ENCODE measurements around the gene KLHDC7A.

The KLHDC7A gene

DNA sequence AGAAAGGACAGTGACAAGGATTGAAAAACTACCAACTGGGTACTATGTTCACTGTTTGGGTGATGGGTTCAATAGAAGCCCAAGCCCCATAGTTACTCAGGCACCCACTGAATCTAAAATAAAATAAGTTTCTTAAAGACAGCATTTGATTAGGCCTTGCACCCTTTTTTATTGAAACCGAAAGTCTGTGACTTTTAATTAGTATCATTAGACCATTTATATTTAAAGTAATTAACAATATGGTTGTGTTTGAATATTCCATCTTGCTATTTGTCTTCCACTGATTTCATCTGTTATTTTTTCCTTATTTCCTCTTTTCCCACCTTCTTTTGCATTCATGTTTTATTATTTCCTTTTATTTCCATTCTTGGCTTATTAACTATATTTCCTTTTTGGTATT lies 27.4 kb downstream of the KLHDC7A start:
- no peak for DNase-seq (ENCODE audit: low read depth)

DNA sequence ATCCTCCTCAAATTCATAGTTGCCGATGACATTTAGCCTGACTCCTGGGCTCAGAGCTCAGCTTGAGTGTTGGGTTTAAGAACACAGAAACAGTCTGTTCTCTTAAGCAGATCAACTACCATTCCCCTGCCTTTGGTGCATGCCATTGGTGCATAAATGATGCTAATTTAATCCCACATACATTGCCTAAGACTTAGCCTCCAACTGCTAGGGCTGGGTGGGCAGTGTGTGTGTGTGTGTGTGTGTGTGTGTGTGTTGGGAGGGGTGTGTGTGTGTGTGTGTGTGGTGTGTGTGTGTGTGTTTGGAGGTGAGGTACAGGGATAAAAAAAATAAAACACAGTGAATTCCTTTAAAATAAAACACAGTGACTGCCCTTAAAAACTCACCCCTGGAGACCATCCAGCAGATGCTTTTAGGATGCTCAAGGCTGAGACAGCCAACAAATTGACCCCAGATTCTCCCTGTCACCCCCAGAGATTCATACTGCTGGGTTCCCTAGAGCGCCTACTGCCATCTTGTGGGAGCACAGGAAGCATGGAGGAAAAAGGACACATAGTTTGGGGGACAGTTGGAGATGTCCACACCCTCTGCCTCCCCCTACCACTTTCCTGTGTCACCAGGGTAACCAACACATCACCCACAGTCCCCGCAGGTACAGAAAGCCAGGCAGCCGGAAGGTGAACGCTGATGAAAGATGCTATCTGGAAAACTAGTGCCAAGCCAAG lies 30.6 kb downstream of the KLHDC7A start:
- no peak for DNase-seq (ENCODE audit: low read depth)

GRCh38 chr1:18511874-18512150 lies 31.1 kb downstream of the KLHDC7A start:
- no peak for DNase-seq (ENCODE audit: low read depth)

- DNase-seq (ENCODE audit: low read depth) = no peak
Observed at GRCh38 chr1:18512883-18513282, 32.2 kb downstream of the KLHDC7A start.

DNA sequence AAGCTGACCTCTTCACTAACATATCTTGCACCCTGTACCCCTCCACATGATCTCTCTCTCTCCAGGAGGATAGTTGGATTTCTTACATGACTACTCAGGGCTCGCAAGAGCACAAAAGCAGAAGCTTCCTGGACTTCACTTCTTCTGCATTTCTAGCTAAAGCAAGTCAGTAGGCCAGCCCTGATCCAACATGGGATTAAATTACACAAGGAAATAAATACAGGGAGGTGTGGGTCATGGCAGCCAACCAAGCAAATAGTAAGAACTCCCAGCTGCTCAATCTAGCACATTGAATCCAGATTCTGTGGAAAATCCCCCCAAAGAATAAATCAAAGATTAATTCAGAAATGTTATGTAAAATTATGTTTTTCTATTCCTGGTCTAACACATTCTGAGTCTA lies 33.3 kb downstream of the KLHDC7A start:
- no peak for DNase-seq (ENCODE audit: low read depth)

GRCh38 chr1:18515120-18515667 lies 34.5 kb downstream of the KLHDC7A start:
- no peak for DNase-seq (ENCODE audit: low read depth)

DNA sequence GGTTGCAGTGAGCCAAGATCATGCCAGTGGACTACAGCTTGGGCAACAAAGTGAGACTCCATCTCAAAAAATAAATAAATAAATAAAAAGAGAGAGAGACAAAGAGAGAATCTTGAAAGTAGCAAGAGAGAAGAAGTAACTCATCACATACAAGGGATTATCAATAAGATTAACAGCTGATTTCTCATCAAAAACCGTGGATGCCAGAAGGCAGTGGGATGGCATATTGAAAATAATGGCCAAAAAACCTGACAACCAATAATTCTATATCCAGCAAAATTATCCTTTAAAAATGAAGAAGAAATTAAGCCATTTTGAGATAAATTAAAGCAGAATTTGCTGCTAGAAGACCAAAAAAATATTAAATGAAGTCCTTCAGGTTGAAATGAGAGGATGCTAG lies 35.7 kb downstream of the KLHDC7A start:
- DNase-seq (ENCODE audit: low read depth) = no peak

DNA sequence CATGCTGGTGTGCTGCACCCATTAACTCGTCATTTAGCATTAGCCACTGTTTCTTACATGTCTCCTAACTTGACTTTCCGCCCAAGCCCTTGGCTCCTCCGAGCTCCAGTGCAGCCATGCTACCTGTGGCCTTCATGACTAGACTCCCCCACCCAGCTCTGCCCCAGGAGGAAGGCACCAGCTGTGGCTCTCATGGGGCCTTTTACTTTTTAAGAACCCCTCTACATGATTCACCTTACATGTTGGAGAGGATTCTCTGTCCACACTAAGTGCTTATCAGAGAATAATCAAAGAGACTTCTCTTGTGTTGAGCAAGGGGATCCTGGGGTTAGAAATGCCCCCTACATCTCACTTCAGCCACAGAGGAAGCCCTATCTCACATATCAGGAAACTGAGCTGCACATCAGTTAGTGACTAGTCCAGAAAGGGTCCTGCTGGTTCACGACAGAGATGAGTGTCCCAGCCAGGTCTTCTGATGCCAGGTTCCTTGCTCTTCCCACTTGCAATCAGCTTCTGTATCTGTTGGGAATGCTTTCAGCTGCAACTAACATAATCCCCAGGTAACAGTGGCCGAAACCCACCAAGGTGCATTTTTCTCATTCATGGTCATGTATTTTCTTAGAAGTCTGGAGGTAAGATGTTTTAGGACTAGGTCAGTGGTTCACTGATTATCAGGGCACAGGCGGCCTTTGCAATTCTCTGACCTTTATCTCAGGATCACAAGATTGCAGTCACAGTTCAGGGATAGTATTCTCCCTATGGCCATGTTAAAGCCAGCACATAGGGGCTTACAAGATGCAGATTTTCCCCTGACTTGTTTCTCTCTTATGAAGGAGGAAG lies 45.9 kb downstream of the KLHDC7A start:
- no peak for DNase-seq (ENCODE audit: low read depth)

DNA sequence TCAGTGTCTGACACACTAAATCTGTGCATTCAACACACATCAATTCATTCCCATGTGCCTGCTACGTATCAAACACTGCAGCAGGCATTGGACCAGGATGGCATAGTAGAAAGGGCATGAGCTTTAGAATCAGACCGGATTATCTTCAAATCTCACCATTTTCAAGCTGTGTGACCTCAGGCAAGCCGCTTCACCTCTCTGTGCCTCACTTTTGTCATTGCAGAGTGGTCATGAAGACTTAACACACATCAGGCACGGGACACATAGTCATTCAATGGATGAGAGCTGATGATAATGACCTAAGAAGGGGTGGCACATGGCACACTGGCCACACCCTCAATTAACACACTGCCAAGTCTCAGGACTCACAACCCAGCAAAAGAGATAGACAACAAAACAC lies 46.8 kb downstream of the KLHDC7A start:
- no peak for DNase-seq (ENCODE audit: low read depth)

DNA sequence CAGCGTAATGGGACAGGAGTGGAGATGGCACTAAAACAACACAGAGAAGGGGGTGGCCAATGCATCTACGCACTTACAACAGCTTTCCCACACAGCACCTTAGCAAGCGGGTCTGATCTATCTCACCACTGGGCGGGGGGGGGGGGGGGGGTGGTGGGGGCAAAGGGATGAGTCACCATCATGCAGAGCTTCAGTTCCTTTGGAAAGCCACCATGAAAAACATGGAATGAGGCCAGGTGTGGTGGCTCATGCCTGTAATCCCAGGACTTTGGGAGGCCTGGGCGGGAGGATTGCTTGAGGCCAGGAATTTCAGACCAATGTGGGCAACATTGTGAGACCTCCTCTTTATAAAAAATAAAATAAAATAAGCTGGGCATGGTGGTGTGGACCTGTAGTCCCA lies 47.2 kb downstream of the KLHDC7A start:
- DNase-seq (ENCODE audit: low read depth) = no peak

GRCh38 chr1:18528616-18529015 lies 47.9 kb downstream of the KLHDC7A start:
- no peak for DNase-seq (ENCODE audit: low read depth)

DNA sequence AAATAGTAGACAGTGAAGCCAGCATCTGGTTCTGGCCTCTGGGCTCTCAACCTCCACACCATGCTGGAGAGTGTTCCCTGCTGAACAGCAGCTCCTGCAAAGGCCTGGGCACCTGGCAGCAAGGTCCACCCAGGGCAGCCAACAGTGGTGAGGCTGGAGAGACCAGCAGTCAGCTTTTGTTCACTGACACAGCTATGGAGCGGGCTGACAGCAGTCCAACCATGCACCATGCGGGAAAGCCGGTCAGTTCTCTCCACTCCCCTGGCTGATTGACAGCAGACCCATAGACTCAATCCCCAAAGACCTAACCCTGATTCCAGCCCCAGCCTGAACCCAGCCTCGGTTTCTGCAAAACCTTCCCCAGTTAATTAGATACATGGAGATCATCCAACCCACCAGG lies 49.0 kb downstream of the KLHDC7A start:
- no peak for DNase-seq (ENCODE audit: low read depth)

- DNase-seq (ENCODE audit: low read depth) = no peak
Observed at GRCh38 chr1:18530587-18531502, 50.1 kb downstream of the KLHDC7A start.

GRCh38 chr1:18531503-18531845 lies 50.7 kb downstream of the KLHDC7A start:
- no peak for DNase-seq (ENCODE audit: low read depth)

DNA sequence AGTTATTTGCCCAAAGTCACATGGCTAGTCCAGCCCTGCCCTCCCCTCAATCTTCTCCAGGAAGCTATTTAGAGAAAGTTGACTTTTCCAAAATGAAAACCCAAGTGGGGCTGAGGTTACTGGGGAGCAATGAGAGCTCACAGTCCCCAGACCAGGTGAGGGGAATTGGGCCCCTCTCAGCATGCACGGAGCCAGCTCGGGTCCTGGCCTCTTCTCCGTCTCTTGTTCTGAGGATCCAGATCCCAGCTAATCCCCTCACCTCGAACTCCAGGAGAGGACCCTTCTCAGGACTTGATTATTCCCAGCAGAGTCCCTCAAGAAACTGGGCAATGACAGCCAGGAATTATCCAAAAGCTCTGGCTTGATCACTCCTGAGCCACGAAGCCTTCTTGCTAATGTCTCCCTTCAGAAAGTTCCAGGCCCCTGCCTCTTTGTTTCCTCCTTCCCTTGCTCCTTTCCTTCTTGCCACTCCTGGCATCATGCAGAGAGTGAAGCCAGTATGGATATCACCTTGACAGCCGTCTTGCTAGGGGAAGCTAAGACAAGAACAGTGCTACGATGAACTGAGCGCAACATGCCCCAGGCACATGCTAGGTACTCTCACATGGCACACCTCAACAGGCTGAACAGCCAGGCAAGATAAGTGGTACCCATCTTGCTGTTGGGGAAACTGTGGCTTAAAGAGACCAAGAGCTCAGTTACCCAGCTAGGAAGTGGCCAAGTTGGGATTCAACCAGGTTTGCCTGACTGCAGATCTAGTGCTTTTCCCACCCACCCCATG lies 51.9 kb downstream of the KLHDC7A start:
- DNase-seq (ENCODE audit: low read depth) = no peak

- no peak for DNase-seq (ENCODE audit: low read depth)
Observed at GRCh38 chr1:18533259-18533658, 52.5 kb downstream of the KLHDC7A start.

DNA sequence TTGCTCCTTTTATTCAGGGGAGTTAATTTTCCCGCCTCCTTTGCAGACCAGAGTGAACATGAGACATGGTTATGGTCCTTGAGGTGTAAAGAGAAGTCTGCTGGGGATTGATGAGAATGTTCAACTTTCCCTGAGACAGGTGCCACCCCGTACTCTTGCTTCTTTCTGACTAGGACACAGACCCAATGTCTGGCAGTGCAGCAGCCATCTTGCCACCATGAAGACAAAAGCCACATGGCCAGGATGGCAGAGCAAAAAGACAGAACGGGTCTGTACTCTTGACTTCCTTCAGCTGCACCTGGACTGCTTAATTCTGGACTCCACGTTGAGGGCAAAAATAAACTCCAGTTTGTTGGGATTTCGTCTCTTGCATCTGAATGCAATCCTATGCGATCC lies 54.1 kb downstream of the KLHDC7A start:
- no peak for DNase-seq (ENCODE audit: low read depth)

Data from stimulated activated CD8-positive, alpha-beta memory T cell treated with anti-CD3 and anti-CD28 coated beads, Interleukin-15, amount 100 ng/mL, for 1 hour (primary cell).